ENCODE data around the gene DLX6. TPM values are rescaled to one million over a fixed set of nuclear protein-coding genes. Genes with fewer than 3 reads are reported as not detected.

DLX6 gene
- total RNA-seq, 2 experiments from 2014 or later = not detected

DNA sequence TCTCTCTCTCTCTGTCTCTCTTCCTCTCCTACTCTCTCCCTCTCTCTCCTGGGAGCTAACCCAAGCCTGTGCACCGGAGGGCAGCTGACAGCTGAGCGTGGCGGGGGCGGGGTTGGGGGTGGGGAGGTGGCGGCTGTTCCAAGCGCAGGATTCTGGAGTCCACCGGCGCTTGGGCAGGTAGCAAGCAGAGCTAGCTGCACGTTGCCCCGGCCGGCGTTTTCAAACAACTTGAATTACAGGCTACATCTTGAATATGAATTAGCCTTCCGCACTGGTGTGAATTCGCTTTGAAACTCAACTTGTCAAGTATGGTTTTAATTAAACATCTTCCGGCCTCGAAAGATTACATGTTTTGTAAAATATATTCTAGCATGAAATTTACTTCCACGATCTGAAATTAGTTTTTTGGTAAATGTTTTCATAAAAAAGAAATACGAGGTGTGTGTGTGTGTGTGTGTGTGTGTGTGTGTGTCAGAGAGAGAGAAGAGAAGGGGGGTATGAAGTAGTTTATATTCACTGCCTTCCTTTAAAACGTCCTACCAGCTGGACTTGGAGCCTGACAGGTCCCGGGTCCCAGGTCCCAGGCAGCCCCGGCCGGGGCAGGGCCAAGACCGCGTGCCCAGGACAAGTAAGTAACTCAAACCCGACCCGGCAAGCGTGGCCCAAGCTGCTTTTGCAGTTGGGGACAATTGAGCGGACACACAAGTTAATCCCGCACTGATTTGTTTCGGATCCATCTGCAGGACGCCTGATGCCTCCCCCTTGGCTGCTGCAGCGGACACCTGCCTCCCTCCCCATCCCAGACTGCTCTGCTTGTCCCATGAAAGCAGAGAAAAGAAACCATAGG lies 9.0 kb upstream of the DLX6 start:
- H3K9me3 ChIP-seq (ENCODE audit: low read length) = no peaks in the 10 kb centered on the region
- POLR2A ChIA-PET = no interaction called here

DNA sequence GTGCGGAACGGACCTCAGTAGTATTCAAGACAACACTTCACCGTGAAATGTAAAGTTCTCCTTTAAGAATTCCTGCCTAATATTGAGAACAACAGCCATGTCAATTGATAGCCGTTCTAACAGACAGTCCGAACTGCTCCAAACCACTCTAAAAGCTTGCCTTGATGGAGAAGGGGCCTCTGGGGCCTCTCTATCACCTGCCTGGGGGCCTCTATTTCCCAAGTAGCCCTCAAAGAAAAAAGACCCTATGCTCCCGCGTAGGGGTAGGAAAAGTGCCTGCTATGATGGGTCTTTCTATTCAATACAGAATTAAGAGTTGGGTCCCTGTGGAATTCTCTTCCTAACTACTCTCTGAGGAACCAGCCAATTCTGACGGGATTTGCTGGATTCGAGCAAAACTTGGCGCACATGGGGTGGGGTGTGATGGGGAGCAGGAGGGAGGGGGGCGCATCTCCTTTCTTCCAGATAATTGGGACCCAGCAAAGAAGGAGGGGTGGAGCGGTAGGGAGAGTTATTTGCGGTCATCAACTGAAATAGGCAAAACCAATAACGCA lies 8.3 kb upstream of the DLX6 start:
- Histone ChIP-seq H3K27ac (ENCODE audit: low read depth, low read length, poor library complexity, severe bottlenecking) (no peak overlapping the region), H3K4me1 (ENCODE audit: insufficient read depth, low read length, poor library complexity, severe bottlenecking) (no peaks in the 10 kb centered on the region), H3K79me2 (ENCODE audit: insufficient read depth, low read depth, low read length) (no peaks in the 10 kb centered on the region), H3K4me2 (ENCODE audit: low read length) (no peak overlapping the region), H3K9me3 (ENCODE audit: low read length) (no peaks in the 10 kb centered on the region), H4K20me1 (ENCODE audit: insufficient read depth, low read length) (no peaks in the 10 kb centered on the region), H3K36me3 (ENCODE audit: insufficient read depth, low read length) (no peaks in the 10 kb centered on the region), H3K4me3 (ENCODE audit: low read depth, low read length, poor library complexity, severe bottlenecking) (no peak overlapping the region), H2AFZ (ENCODE audit: low read length) (no peak overlapping the region), H3K9me2 (ENCODE audit: insufficient read depth, low read length) (no peaks in the 10 kb centered on the region)
- TF ChIP-seq, protein P1, sequence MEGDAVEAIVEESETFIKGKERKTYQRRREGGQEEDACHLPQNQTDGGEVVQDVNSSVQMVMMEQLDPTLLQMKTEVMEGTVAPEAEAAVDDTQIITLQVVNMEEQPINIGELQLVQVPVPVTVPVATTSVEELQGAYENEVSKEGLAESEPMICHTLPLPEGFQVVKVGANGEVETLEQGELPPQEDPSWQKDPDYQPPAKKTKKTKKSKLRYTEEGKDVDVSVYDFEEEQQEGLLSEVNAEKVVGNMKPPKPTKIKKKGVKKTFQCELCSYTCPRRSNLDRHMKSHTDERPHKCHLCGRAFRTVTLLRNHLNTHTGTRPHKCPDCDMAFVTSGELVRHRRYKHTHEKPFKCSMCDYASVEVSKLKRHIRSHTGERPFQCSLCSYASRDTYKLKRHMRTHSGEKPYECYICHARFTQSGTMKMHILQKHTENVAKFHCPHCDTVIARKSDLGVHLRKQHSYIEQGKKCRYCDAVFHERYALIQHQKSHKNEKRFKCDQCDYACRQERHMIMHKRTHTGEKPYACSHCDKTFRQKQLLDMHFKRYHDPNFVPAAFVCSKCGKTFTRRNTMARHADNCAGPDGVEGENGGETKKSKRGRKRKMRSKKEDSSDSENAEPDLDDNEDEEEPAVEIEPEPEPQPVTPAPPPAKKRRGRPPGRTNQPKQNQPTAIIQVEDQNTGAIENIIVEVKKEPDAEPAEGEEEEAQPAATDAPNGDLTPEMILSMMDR (conservative IDR thresholded peaks at IDR 0.05; ENCODE audit: low read length) = no peak
- no peak for TF ChIP-seq EZH2phosphoT487 (IDR thresholded peaks at IDR 0.05; ENCODE audit: borderline replicate concordance, low read depth, low read length)
- intact Hi-C loops (cut with micrococcal nuclease; ENCODE audit: unreplicated experiment) = no loop called here
- ChIA-PET CTCF (ENCODE audit: unreplicated experiment) (no interaction called here), POLR2A (no interaction called here)
- BruUV-seq (replicated peaks) = no TSS peak
- DNase-seq (ENCODE audit: low spot score) = no peak

More for the DNA sequence above, 9.0 kb upstream of the DLX6 start:
- H3K36me3 ChIP-seq (ENCODE audit: insufficient read depth, low read length) = no peaks in the 10 kb centered on the region
- intact Hi-C loops (cut with micrococcal nuclease; ENCODE audit: unreplicated experiment) = no loop called here
- no peaks in the 10 kb centered on the region for H3K9me2 ChIP-seq (ENCODE audit: insufficient read depth, low read length)
- no TSS peak for BruUV-seq (replicated peaks)
- no peak overlapping the region for H2AFZ ChIP-seq (ENCODE audit: low read length)
- CTCF ChIA-PET (ENCODE audit: unreplicated experiment) = no interaction called here
- no peak overlapping the region for H3K27ac ChIP-seq (ENCODE audit: low read depth, low read length, poor library complexity, severe bottlenecking)
- TF ChIP-seq, protein P1 (conservative IDR thresholded peaks at IDR 0.05; ENCODE audit: low read length) = no peak
- TF ChIP-seq EZH2phosphoT487 (IDR thresholded peaks at IDR 0.05; ENCODE audit: borderline replicate concordance, low read depth, low read length) = no peak
- no peak overlapping the region for H3K4me3 ChIP-seq (ENCODE audit: low read depth, low read length, poor library complexity, severe bottlenecking)
- no peaks in the 10 kb centered on the region for H3K4me1 ChIP-seq (ENCODE audit: insufficient read depth, low read length, poor library complexity, severe bottlenecking)
- DNase-seq (ENCODE audit: low spot score) = no peak
- H4K20me1 ChIP-seq (ENCODE audit: insufficient read depth, low read length) = no peaks in the 10 kb centered on the region
- H3K4me2 ChIP-seq (ENCODE audit: low read length) = no peak overlapping the region
- H3K79me2 ChIP-seq (ENCODE audit: insufficient read depth, low read depth, low read length) = no peaks in the 10 kb centered on the region

DNA sequence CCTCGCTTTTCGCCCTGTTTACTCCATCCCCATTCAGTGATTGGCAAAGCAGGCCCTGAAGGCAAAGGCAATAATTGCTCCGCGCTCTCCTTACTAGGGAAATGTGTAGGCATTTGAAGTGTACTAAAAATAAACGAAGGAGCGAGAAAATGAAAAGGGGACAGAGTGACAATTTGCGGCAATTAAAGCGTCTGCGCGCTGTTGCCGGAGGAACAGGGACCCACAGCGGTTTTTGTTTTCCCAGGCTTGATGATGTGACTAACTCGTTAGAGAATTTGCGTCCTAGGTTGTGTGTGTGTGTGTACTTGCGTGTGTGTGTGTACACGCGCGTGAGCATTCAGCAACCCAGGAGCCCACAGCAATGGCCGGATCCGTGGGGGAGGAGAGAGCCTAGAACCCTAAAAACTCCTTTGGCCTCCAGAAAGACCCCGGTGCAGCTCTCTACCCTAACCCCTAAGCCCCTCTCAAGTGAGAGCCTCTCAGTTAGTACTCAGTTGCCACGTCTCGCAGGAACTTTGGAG lies 7.8 kb upstream of the DLX6 start:
- no TSS peak for BruUV-seq (replicated peaks)
- Histone ChIP-seq H2AFZ (ENCODE audit: low read length) (no peak overlapping the region), H3K4me2 (ENCODE audit: low read length) (no peak overlapping the region), H3K4me1 (ENCODE audit: insufficient read depth, low read length, poor library complexity, severe bottlenecking) (no peaks in the 10 kb centered on the region), H3K9me3 (ENCODE audit: low read length) (no peaks in the 10 kb centered on the region), H3K36me3 (ENCODE audit: insufficient read depth, low read length) (no peaks in the 10 kb centered on the region), H3K9me2 (ENCODE audit: insufficient read depth, low read length) (no peaks in the 10 kb centered on the region), H3K4me3 (ENCODE audit: low read depth, low read length, poor library complexity, severe bottlenecking) (no peak overlapping the region), H3K27ac (ENCODE audit: low read depth, low read length, poor library complexity, severe bottlenecking) (no peak overlapping the region), H4K20me1 (ENCODE audit: insufficient read depth, low read length) (no peaks in the 10 kb centered on the region), H3K79me2 (ENCODE audit: insufficient read depth, low read depth, low read length) (no peaks in the 10 kb centered on the region)
- no peak for DNase-seq (ENCODE audit: low spot score)
- CTCF ChIA-PET (ENCODE audit: unreplicated experiment) = no interaction called here
- POLR2A ChIA-PET = interaction anchor here (0.6 kb wide), 1 partner anchor 548 kb away, joined by 6 read pairs; no protein-coding TSS in a partner anchor
- TF ChIP-seq, protein P1 (conservative IDR thresholded peaks at IDR 0.05; ENCODE audit: low read length) = no peak
- TF ChIP-seq EZH2phosphoT487 (IDR thresholded peaks at IDR 0.05; ENCODE audit: borderline replicate concordance, low read depth, low read length) = no peak
- intact Hi-C loops (cut with micrococcal nuclease; ENCODE audit: unreplicated experiment) = no loop called here
